Measurements from ENCODE around the gene GALNT3.

GALNT3 gene

GRCh38 chr2:165793779-165794535 lies at the start of gene GALNT3:
Gene GALNT3 (minus strand): TSS chr2:165794247. CDS start chr2:165770700, 23,547 bp downstream.
- FAIRE-seq, result no peak

GRCh38 chr2:165843351-165843750 lies 49.3 kb upstream of the GALNT3 start:
- FAIRE-seq, result no peak

GRCh38 chr2:165840333-165840958 lies 46.4 kb upstream of the GALNT3 start:
- FAIRE-seq, result no peak

GRCh38 chr2:165839610-165840009 lies 45.6 kb upstream of the GALNT3 start:
- no peak for FAIRE-seq

GRCh38 chr2:165837122-165837521 lies 43.1 kb upstream of the GALNT3 start:
- no peak for FAIRE-seq

GRCh38 chr2:165835363-165835762 lies 41.3 kb upstream of the GALNT3 start:
- FAIRE-seq, result no peak

GRCh38 chr2:165833156-165833555 lies 39.1 kb upstream of the GALNT3 start:
- no peak for FAIRE-seq

- FAIRE-seq, result no peak
Measured at GRCh38 chr2:165827921-165828276, 33.9 kb upstream of the GALNT3 start.

- FAIRE-seq, result no peak
Measured at GRCh38 chr2:165827016-165827920, 33.2 kb upstream of the GALNT3 start.

GRCh38 chr2:165825041-165825440 lies 31.0 kb upstream of the GALNT3 start:
- FAIRE-seq, result no peak

GRCh38 chr2:165820296-165820695 lies 26.2 kb upstream of the GALNT3 start:
- no peak for FAIRE-seq

- FAIRE-seq, result no peak
Measured at GRCh38 chr2:165818920-165819319, 24.9 kb upstream of the GALNT3 start.

- FAIRE-seq, result no peak
Measured at GRCh38 chr2:165815299-165816141, 21.5 kb upstream of the GALNT3 start.

- no peak for FAIRE-seq
Measured at GRCh38 chr2:165814473-165814872, 20.4 kb upstream of the GALNT3 start.

- FAIRE-seq, result no peak
Measured at GRCh38 chr2:165811592-165812370, 17.7 kb upstream of the GALNT3 start.

GRCh38 chr2:165810418-165810817 lies 16.4 kb upstream of the GALNT3 start:
- no peak for FAIRE-seq

GRCh38 chr2:165804719-165805118 lies 10.7 kb upstream of the GALNT3 start:
- peak; percentile 45 for FAIRE-seq

- FAIRE-seq, result no peak
Measured at GRCh38 chr2:165803123-165803760, 9.2 kb upstream of the GALNT3 start.

GRCh38 chr2:165801176-165801575 lies 7.1 kb upstream of the GALNT3 start:
- no peak for FAIRE-seq

- no peak for FAIRE-seq
Measured at GRCh38 chr2:165796819-165797530, 2.9 kb upstream of the GALNT3 start.
